NCI-H526 (cell line): Measurements from ENCODE around the gene NFIB.

Experiments
- DNase-seq, 2 experiments: peaks; one replicate each; lab custom pipeline; 2025; lab: John Stamatoyannopoulos, UW

The NFIB gene

GRCh38 chr9:14214065-14214684 is 99.8 kb downstream of the NFIB start:
- DNase-seq, result no peak

GRCh38 chr9:14213504-14213903 is 100.4 kb downstream of the NFIB start:
- no peak for DNase-seq

DNA sequence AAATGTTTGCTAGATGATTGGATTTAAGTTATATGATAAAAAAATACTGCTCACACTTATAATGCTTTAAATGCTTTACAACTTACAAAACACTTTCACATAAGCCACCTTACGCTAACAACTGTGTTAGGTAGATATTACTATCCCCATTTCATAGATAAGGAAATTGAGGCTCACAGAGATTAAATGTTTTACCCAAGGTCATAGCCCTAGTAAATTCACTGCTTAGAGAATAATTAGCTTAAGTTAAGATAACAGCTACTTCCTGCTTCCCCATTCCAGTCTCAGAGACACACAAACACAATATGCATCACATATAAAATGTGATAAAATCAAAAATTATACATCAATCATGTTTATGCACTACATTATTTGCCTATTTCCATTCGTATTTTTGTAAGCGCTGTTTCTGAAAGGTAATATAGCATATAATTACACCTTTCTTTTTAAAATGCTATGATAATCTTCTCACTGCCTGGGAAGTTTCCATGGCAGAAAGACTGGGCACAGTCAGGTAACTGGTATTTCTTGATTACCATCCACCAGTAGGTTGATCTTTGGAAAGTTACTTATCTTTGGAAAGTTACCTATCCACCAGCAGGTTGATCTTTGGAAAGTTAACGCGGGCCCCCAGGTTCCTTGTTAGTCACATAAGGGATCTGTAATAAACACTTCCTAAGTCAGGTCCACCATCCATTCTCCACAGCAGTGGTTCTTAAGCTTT is 101.1 kb downstream of the NFIB start:
- no peak for DNase-seq

DNA sequence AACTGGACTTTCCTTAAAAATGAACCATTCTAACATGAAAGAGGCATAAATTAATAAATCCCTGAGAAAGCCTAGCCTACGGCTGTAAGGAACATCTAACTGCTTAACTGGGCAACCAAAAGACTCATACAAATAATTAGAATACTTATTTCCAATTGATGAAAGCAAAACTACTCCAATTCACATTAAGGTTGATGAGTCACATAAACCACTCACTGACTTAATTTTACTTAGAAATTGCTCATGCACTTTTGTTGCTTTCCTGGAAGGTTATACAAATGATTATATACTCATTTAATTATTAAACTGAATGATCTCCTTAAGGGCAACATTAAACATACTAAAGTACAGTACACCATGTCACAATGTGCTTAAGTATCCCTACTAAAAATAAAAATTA is 101.9 kb downstream of the NFIB start:
- DNase-seq, result no peak

DNA sequence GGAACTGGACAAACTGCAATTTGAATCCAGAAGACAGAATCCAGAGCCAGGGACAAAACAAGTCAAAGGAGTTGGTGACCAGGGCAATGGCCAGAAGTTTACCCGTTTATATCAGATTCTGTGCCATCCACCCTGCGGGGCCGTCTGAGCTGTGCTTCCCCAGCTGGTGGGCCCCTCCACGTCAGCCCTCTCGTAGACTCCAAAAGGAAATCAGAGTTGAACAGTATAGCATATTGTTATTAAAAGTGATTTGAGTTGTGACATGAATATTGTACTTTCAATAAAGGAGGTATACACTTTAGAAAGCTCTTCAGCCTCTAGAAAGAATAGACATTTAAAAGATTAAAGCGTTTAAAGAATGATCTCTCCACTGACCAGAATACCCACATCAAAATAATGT is 102.4 kb downstream of the NFIB start:
- DNase-seq, result no peak

- DNase-seq, result no peak
Measured at GRCh38 chr9:14210428-14210827, 103.5 kb downstream of the NFIB start.

DNA sequence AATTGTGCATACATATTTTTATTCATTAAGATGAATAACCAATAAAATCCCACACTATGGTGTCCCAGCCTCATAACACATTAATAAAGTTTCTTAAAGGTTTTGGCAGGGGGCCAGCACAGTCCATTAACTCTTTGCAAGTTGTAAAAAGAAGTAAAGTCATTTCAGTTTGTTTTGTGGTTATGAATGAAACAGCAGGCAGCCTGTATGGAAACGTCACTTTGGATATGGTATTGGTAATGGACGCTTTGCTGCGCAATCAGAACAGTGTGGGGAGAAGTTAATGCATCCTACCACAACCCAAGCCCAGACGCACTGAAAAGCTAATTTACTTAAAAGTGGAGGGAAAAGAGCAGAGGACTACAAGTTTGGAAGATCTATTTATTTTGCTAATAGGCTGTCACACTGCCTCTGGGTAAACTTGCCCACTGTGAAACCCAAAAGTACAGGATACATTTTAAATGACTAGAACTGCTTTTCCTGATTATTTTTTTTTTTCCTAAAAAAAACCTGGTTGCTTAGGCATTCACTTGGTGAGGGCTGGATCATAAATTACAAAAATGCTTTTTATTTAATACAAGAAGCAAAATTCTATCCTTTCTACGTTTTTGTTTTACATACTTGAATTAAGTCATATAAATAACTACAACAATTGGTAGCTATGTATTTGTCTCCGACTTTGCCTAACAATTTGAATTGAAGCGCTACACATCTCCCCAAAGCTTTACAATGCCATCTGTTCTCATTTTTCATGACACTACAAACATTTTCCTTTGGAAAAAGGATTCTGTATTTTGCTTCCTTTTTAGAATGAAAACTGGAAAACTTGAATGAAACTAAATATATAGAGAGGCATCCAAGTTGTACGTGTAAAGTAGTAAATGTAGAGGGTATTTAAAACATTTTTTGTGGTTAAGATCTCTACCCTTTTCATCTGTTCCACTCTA is 104.3 kb downstream of the NFIB start:
- no peak for DNase-seq

- no peak for DNase-seq
Measured at GRCh38 chr9:14207352-14207995, 106.5 kb downstream of the NFIB start.

GRCh38 chr9:14205463-14205862 is 108.5 kb downstream of the NFIB start:
- DNase-seq, result no peak

DNA sequence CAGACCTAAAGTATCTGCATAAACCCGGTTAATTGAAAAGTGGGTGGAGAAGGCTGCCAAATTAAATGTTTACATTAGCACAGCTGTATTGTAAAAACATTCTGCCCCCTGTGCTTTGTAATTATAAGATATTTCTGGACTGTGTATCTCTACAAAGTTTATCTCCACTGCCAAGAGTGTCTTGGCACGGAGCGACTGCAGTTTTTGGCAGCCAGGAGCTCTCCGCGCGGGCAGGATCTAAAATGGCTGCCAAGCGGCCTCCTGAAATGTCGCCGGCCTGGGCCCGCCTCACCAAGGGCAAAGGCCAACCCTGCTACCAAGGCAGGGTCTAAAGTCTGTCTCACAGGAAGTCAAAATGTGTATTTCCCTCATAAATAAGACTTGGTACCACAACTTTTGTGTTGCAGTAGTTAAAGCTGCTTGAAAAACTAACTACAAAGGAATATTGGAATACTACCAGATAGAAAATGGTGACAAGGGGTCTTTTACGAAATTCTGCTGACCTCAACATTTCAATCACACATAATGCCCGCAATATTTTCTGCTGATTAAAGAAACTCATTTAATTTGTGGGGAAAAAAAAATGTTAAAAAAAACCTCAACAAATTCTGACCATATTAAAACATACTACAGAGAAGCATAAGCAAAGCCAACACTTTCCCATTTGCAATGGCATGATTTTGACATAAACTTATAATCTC is 110.4 kb downstream of the NFIB start:
- no peak for DNase-seq

DNA sequence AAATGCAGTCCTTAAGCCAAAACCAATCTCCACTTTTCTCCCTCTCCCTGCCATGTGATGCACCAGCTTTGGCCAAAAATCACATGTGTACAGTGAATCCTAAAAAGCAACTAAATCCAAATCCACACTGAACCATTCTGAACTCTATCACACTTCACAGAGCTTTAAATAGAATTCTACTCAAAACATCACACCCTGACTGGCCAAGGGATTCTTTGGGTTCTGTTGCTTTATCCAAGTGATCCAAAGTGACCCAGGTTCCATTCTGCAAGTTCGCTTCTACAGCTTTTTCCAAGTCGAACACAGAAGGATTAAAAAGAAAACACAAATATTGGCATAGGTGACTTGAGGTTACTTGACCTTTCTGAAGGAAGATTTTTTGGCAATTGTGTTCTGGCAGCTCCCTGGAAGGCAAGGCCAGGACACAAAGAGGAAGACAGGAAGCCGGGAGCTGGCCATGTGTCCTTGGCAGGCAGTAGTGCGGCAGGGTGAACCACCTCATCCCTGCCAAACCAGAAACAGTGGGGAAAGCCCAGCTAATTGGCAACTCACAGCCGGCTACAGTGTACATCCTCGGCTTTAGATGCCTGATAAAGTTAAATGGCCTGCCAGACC is 115.0 kb downstream of the NFIB start:
- no peak for DNase-seq

GRCh38 chr9:14198047-14198840 is 115.7 kb downstream of the NFIB start:
- no peak for DNase-seq

DNA sequence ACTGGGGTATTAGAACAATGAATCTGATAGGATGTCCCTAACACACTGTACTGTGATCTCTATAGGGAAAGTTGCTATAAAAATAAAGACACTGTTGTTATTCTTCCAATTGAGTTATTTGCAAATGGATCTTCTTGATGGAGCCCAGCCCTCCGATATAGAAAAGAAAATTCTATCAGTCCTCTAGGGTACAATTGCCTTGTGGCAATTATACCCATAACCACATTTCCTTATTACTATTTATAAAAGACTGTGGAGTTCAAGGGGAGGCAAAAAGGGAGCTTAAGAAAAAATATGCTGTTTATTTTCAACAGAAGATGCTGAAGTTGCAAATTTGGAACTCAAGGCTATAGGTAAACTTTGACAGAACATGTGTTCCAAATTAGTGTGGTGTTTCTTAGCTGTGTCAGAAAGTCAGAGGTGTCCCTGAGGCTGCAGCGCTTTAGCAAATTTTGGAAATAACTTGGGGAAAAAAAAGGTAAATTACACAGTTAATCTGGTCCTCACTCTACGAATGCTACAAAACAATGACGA is 116.5 kb downstream of the NFIB start:
- no peak for DNase-seq

DNA sequence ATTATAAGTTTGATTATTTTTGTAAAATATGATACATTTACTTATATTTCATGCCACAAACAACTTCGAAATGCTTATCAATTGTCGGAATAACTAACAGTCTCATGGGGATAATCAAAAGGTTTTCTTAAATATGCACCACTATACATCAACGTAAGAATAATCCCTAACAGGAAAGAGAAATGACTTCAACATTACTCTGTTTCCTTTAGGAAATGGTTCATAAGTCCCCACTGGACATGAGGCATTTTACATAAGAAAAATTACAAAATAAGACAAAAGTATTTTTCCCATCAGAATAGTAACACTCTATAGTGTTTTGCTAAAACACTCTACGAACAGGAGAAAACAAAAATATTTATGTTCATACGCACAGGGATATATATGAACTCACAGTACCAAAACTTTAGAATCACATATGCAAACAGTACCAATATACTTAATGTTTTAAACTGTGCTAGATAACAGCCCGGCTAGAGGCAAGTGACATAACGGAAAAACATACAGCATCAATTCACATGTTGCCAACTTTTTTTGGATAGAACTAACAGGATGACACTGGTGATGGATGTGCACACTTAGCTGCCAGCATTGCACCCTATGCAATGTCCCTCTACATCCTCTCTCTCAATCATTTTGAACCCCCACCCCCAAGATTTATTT is 120.5 kb downstream of the NFIB start:
- DNase-seq, result no peak

GRCh38 chr9:14192556-14192955 is 121.4 kb downstream of the NFIB start:
- DNase-seq, result no peak

DNA sequence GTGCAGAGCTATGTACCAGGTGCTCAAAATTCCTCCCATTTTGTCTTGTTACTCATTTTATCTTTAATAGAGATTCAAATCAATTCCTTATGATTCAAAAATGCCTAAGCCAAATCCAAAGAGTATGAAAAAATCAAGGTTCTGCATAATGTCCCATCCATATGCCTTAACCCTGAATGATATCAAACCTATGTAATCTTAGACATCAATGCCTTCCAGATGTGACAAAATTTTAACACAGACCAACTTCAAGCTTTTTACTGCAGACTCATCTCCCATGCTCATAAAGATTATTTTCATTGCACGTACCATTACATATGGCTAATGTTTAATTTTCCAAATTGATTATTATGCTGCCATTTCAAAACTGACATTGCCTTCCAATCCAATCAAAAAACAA is 122.4 kb downstream of the NFIB start:
- DNase-seq, result no peak

DNA sequence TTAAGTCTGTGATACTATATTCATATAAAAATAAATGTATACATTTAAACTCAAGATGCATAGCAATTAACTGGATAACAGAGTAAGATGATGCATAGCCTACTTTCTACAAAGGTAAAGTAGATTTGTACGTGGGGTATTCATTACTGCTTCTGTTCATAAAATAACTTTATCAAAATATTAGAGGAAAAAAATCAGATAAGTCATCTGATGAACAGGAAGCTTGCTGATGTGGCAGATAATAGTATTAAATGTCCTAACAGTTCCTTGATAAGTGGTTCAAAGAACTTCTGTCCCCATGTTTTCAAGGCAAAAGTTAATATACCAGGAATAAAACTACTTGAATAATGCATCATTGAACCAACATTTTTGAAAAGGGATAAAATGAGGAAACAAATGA is 123.7 kb downstream of the NFIB start:
- no peak for DNase-seq

GRCh38 chr9:14189578-14189977 is 124.4 kb downstream of the NFIB start:
- no peak for DNase-seq

DNA sequence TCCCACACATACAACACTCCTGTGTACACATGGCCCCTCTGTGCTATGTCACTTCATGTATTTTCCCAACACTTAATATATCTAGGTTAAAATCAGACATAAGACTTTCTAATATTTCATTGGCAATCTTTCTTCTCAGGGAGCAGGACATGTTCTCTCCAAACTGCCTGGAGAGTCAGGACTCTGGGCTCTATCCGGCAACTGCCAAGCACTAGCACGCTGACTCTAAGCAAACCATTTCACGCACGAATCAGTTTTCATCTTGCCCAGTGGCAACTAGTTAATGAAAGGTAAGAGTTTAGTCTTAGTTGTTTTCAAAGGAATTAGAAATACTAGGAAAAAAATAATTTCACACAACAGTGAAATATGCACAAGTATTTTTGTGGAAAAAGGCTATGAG is 124.8 kb downstream of the NFIB start:
- no peak for DNase-seq

GRCh38 chr9:14188538-14188937 is 125.4 kb downstream of the NFIB start:
- no peak for DNase-seq
